ENCODE data around the gene CATSPER1.

Gene CATSPER1

DNA sequence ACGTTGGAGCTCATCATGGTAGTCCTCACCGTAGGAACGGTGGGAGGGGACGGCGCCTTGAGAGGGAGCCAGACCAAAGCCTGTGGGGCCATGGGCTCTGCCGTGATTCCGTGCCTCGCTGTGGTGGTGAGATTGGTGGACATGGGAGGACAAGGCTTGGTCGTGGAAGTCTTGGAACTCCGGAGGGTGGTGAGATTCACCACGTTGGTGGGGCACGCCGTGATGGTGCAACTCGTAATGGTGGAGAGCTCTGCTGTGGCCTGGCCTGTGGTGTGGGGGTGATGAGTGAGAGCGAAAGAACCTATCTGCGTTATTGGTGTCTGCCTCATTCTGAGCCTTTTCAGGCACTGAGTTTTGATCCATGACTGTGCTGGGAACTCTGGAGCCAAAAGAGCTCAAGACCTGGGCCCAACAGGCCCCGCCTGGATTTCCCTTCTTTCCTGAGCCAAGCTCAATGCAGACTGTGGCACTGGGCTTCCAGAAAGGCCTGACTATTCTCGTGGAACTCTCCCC, at the start of gene CATSPER1:
TSS of gene CATSPER1 (minus strand) at position 463 of the 513 bp plus-strand sequence. CDS start at position 363, 100 bp downstream.
- no peak for DNase-seq

DNA sequence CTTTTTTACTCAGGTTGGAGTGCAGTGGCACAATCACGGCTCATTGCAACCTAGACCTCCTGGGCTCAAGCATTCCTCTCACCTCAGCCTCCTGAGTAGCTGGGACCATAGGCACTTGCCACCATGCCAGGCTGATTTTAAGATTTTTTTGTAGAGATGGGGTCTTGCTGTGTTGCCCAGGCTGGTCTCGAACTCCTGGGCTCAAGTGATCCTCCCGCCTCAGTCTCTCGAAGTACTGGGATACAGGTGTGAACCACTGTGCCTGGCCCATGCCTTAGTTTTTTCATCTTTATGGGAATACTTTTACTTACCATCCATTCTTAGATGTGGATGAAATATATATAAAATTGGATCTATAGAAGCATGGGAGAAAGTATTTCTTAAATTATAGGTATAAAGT, 49.0 kb upstream of the CATSPER1 start:
- no peak for DNase-seq

DNA sequence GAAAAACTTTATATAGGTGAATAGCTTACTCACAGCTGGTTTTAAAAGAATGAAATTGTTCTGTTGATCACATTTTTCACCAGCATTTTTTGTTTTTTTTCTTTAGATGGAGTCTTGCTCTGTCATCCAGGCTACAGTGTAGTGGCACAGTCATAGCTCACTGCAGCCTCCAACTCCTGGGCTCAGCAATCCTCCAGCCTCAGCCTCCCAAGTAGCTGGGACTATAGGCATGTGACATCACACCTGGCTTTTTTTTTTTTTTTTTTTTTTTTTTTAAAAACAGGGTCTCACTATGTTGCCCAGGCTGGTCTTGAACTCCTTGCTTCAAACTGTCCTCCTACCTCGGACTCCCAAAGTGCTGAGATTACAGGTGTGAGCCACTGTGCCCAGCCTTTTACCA, 47.4 kb upstream of the CATSPER1 start:
- DNase-seq, result no peak

DNA sequence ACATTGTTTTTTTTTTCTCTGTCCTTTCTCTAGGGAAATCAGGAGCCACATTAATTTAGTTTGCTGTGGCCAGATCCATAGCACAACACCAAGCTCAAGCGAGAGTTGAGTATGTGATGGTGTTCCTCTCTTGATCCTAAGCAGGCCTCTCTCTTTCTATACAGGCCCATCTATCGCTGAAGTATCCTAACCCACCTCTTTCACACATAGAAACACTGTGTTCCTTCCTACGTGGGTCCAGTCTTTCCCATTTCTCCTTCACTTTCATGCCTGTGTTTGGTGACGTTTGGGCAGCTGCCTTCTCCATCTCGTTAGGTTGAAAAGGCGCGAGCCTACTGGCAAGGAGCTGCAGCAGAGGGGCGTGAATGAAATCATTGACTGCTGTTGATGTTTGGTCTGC, 46.2 kb upstream of the CATSPER1 start:
- no peak for DNase-seq

DNA sequence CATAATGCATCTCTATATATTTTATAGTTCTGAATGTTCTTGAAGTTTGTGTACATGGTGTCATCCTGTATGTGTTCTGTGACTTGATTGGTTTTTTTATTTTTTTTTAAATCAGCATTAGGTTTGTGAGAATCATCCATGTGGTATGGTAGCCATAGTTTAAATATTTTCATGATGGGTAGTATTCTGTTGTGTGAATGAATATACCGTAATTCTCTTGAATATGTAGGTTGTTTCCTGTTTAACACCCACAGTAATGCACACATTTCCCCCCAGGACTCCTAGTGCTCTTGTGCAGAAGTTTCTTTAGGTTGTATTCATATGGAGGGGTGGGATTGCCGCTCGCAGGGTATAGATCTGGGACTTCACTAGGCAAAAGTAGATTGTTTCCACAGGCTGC, 45.8 kb upstream of the CATSPER1 start:
- DNase-seq, result no peak

DNA sequence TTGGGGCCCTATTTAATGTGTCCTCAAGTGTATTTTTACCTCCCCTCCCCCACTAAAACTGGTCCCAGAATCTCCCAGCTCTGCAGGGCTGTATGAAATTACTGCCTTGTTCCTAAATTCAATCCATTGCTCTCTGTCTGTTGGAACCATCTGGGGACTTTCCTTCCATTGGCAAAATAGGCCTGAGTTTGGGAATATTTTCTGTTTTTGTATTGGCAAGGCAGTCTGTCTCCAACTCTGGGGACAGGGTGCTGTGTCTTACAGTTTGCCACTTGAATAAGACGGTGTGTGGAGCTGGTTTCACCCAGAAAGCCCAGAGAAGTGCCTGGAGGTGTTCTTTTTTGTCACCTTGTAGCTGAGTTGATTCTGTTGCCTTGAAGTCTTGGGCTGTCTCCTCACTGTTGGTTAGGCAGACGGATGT, 45.1 kb upstream of the CATSPER1 start:
- no peak for DNase-seq

DNA sequence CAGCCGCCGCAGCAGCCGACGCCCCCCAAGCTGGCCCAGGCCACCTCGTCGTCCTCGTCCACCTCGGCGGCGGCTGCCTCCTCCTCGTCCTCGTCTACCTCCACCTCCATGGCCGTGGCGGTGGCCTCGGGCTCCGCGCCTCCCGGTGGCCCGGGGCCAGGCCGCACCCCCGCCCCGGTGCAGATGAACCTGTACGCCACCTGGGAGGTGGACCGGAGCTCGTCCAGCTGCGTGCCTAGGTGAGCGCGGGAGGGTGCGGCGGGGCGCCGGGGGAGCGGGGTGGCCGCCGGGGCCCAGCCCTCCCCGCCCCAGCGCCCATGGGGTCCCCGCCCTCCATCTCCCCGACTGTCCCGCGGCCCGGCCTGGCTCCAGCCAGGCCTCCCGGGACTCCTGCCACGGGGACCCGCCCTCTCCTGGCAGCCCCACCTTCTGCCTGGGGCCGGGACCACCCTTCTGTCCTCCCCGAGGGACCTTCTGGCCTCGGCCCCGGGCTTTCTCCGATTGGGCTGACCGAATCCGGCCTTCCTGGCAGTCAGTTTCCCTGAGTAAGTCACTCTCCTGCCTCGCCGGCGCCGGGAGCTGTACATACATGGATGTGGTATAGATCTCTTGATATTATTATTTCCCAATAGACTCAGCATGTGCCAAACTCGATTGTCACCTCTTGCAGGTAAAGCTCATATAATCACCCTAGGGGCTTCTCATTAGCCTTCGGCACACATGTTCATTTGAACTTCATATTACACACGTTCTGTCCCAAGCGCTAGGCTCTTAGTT, 44.5 kb upstream of the CATSPER1 start:
- no peak for DNase-seq

DNA sequence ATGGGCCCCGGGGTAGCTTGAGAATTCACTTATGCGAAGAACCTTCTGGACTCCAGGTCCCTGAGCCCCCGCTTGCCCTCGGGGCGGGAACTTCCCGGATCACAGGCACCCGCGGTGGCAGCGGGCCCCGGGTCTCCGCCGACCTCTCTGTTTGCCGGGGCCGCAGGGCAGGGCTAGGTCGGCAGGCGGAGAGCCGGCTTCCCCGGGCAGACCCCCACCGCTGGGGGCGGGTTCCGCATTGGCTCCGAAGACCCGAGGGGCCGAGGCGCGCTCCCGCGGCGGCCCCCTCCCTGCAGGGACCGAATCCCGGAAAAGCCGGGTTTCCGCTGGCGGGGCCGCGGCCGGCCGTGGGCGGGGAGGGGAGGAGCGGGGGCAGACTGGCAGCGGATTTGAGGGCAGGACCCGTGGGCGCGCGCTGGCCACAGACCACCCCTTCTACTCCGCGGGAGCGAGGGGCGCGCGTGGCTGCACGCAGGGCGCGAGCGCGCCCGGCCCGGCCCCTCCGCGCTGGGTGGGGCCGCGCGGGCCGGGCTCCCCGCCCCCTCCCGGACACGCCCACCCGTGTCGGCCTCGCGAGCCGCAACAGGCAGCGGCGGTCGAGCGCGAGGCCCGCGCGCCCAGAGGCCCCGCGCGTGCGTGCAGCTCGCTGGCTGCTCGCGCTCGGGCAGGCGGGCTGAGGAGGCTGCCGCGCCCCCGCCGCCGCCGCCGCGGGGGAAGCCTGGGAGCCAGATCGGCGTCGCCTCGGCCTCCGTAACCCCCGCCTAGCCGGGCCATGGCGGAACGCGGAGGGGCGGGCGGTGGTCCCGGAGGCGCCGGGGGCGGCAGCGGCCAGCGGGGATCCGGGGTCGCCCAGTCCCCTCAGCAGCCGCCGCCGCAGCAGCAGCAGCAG, 43.7 kb upstream of the CATSPER1 start, which contains the start of gene PACS1:
TSS of gene PACS1 (plus strand) at position 558 of the 889 bp plus-strand sequence. CDS start at position 773, 215 bp downstream.
- DNase-seq, result no peak

DNA sequence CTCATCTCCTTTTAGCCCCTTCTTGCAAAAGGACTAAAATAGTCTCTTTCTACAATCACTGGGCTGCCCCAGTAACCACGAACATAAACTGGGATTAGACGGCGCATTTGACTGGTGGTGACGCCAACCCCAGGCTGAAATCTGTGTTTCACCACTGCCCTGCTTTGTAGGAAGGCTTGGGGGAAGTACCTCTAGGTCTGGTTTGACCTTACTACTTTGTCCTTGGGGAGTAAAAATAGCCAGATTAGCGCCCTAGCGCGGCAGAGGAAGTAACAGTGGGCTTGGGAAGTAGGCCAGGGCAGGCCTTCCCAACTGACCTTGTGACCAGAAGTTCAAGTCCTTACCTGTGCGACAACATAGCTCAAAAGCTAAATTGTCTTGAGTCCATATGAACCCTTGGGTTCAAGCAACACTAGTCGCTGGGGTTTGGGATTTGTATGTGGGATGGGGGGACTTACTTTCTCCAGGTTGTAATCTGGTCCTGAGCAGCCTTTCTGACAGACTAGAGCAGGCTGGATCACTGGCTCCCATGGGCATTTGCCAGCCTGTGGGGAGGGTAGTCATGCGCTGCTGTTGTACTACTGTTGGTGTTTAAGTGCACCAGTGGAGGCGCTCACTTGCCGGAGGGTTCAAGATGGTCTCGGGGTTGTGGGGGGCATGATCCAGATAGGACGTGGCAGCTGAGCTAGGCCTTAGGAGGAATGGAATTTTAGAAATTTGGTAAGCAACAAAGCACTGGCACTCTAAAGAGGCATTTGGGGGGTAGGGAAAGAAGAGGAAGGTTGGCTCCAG, 42.8 kb upstream of the CATSPER1 start:
- no peak for DNase-seq

DNA sequence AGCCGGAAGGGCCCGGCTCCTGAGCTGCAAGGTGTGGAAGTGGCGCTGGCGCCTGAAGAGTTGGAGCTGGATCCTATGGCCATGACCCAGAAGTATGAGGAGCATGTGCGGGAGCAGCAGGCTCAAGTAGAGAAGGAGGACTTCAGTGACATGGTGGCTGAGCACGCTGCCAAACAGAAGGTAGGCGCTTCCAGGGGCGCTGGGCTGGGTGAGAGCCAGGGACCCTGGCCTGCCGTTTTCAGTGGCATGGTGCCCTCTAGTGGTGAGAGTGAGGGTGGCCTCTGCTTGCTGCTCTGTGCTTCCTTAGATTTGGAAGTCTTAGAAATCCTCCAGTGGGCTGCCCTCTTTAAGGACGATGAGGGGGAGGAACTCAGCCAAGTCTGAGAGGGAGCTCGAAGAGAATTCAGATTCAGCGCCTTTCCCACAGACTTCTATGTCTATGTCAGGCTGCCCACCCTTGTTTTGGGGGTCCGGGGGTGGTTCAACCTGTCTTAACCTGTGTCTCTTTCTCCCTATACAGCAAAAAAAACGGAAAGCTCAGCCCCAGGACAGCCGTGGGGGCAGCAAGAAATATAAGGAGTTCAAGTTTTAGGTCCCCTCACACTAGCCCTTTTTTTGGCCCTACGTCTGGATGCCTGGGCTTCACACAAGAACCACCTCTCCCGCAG, 42.0 kb upstream of the CATSPER1 start:
- no peak for DNase-seq

DNA sequence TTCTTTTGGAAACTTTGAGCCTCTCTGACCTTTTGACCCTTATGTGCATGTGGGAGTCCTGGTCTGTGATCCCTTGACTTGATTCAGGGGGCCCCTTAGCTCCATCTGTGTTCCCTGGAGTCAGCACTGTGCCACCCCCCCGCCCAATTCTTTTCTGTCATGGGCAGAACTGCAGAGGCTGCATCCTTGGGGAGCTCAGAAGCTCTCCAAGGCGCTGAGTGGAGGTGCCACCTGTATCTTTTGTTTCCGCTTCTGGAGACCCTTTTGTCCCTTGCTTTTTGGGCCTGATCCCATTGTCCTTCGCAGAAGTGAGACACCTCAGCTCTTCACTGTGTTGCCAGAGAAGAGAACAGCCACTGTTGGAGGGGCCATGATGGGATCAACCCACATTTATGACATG, 41.4 kb upstream of the CATSPER1 start:
- no peak for DNase-seq

DNA sequence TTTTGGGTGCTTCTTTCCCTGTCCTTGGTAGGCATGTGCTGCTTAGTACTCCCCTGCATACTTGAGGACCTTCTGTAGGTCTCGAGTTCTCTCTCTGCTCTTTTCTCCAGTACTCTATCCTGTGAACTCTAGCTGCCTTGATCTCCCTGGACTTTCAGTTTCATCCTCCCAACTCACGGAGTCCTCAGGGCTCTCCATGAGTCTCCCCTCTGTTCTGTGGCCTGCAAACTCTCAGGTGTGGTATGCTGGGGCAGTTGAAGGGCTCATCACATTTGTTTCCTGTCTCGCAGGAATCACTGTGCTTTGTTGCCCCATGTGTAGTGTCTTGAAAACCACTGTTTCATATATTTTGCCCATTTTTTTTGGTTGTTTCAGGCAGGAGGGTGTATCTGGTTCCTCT, 40.5 kb upstream of the CATSPER1 start:
- no peak for DNase-seq

DNA sequence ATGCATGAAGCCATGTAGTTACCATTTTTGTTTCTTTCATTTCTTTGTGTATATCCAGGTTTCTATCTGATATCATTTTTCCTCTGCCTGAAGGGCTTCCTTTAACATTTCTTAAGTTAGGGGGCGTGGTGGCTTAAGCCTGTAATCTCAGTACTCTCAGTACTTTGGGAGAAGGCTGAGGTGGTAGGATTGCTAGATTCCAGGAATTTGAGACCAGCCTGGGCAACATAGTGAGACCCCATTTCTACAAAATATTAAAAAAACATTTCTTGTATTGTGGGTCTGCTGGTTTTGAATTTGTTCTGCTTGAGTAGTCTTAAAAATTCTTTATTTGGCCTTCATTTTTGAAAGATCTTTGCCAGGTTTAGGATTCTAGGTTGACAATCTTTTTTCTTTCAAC, 38.3 kb upstream of the CATSPER1 start:
- DNase-seq, result no peak

DNA sequence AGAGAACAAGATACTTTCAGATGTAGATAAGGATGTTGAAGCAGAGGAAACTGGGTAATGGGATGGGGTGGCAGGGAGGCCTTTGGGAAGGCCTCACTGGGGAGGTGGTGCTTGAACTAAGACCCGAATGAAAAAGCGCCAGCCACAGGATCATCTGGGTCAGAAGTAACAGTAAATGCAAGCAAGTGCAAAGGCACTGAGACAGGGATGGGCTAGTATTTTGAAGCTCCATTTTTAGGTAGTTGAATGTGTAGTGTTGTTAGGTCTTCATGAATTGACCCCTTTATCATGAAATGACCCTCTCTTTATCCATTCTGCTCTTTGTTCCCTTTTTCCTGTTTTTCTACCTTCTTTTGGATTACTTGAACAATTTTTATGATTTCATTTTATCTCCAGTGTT, 37.6 kb upstream of the CATSPER1 start:
- no peak for DNase-seq

DNA sequence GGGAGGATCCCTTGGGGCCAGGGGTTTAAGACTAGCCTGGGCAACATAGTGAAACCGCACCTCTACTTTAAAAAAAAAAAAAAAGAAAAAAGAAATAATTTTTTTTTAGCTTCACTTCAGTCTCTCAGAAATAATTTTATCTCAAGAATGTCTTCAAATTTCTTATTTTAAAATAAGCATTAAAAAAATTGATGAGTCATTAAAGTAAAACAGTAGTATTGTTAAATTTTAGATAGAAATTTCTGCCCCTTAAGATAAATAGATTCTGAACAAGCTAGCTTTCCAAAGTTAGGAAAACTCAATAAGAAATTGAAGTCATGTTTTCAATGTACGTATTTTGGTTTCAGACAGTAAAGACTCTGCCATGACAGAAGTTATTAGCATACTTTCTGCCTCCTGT, 36.1 kb upstream of the CATSPER1 start:
- no peak for DNase-seq

DNA sequence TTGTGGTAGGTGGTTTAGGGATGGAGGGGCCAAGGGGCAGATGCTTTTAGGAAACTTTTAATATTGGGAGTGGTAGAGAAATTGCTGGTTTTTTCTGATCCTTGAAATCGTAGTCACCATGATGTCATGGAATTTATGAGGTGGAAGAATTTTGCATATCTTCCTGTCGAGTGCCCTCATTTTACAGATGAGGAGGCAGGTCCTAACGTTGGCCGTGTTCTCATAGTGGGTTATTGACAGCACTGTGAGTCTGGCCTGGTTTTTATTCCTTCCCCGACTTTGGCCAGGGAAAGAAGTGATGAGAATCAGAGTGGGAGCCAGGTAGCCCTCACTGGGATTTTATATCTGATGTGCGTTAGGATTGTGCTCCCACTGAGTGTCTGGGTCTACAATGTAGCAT, 35.0 kb upstream of the CATSPER1 start:
- no peak for DNase-seq

DNA sequence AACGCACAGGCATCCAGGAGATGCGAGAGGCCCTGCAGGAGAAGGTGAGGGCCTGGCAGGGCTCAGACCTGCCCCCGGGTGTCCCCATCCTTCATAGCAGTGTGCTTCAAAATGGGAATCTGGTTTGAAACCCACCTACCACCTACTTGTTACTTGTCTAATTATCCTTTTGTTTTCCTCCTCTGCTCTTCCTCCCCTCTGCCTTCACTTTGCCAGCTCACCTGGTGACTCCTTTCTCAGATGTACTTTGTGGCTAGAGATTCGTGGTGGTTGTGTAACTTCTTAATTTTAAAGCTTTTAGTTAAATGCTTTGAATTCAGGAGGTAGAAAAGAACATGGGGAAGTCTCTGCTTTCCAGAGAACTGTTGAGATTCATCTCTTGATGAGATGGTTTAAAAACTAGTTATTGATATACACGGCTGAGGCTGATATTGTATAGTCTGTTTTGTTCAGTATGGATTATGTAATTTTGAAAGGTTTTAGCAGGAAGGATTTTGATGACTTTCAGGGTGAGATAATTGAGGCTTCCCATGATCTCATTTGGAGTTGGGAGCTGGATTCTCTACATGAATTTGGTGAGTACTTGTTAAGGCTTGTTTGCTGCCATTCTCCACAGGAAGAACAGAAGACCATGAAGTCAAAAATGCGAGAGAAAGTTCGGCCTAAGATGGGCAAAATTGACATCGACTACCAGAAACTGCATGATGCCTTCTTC, 33.8 kb upstream of the CATSPER1 start:
- DNase-seq, result no peak

DNA sequence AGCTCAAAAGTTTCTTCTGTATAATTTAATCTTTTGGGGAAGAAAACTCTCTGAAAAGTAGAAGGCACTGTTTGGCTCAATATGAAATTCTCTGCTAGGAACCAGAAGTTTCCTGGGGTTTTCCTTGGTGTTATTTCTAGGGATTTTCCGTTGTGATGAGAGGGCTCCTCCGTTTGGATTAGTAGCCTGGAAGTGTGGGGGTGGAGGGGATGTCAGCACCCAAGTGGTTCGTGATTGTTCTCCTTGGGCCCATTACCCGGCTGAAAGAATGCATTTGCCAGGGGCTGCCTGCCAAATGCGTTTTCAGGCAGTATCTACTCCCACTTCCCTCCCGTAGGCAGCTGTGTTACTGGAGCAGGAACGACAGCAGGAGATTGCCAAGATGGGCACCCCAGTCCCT, 30.2 kb upstream of the CATSPER1 start:
- DNase-seq, result no peak

DNA sequence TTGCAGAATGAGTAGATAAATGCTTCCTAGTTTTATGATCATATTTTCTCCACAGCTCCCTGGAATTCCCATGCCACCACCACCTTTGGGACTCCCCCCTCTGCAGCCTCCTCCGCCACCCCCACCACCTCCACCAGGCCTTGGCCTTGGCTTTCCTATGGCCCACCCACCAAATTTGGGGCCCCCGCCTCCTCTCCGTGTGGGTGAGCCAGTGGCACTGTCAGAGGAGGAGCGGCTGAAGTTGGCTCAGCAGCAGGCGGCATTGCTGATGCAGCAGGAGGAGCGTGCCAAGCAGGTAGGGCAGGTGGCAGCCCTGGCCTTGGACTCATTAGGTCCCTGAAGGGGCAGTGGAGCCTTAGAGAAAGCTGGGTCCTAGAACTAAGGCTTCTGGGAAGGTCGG, 28.7 kb upstream of the CATSPER1 start:
- no peak for DNase-seq

DNA sequence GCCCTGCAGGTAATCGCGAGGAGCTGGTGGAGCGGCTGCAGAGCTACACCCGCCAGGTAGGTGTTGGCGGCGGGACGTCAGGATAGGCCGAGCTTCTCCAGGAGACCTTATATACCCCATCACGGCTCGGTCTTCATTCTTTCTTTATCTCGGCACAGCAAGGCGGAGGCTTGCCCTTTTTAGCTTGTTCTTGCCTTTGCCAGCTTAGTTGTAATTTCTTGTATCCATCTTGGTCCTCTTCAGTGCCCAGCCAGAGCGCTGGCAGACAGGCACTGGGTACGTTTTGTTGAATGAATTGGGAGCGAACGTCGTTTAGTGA, 26.3 kb upstream of the CATSPER1 start:
- DNase-seq, result no peak

DNA sequence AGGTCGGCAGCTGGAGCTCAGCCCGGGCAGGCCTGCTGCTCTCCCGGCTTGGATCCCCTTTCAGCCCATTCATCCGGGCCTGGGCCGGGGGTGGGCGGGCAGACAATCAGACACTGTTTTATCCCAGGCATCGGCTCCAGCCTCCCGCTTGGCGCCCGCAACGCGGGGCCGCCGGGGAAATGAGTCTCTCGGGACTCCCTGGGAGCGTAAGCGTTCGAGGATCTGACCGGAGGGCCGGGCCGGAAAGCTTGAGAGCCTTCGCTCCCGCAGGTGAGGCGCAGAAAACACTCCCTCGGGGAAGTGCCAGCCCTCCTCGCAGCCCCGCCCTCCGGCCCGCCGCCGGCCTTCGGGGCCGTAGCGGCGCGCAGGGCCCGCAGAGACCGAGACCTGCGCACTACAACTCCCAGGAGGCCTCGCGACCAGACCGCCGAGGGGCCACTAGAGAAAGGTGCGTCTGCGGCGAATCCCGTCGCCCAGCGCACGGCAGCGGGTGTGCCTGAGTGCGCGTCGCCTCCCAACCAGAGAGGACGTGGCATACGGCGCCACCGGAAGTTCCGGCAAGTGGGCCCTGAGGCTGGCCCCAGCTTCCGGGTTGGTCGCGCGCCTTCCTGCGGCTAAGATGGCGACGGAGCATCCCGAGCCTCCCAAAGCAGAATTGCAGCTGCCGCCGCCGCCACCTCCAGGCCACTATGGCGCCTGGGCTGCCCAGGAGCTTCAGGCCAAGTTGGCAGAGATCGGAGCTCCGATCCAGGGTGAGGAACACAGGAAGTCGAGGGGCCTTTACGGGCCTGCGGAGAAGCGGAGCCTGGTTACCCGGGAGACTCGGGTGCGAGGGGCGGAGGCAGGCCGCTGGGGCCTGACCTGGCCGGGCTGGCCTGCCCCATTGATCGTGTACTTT, 25.7 kb upstream of the CATSPER1 start, which contains the start of gene SF3B2:
TSS of gene SF3B2 (plus strand) at position 599 of the 898 bp plus-strand sequence. CDS start at position 620, 21 bp downstream.
- peak; percentile 89 for DNase-seq
